DND-41 (cell line): ENCODE measurements around the gene SSMEM1.
"Not testable (repeated sequence)": the region's sequence is repeated elsewhere in the genome, so short reads cannot be mapped to it uniquely, and the experiment has no call there.

Experiments used
- ATAC-seq: fragments of 200-7000 bp; cut with Tn5 transposase; 3 replicates; pipeline ENCODE4 v1.9.1; 2021; ENCODE audit warnings: low read depth; ENCODE audit not compliant: insufficient read depth
- DNase-seq: peaks from one replicate; pipeline ENCODE4 v3.0.0-alpha.2; 2020
- H2AFZ ChIP-seq: 2 replicates; pipeline ENCODE4 v1.6.0; 2012; ENCODE audit warnings: low read depth, low read length
- H3K27ac ChIP-seq: 2 replicates; pipeline ENCODE4 v1.5.1; 2012; ENCODE audit warnings: low read length, inconsistent platforms
- H3K27me3 ChIP-seq: fragments of 200-600 bp; sonication (generic); 2 replicates; pipeline ENCODE4 v1.6.0; 2012; ENCODE audit warnings: low read length, mild to moderate bottlenecking, inconsistent platforms; ENCODE audit not compliant: insufficient read depth, poor library complexity
- H3K36me3 ChIP-seq: 2 replicates; pipeline ENCODE4 v1.5.1; 2012; ENCODE audit warnings: low read length, inconsistent platforms; ENCODE audit not compliant: insufficient read depth
- H3K4me1 ChIP-seq: 2 replicates; pipeline ENCODE4 v1.5.1; 2012; ENCODE audit warnings: mild to moderate bottlenecking, low read length; ENCODE audit not compliant: insufficient read depth
- H3K4me2 ChIP-seq: 2 replicates; pipeline ENCODE4 v1.6.0; 2012; ENCODE audit warnings: mild to moderate bottlenecking, moderate library complexity, low read length, inconsistent platforms; ENCODE audit not compliant: insufficient read depth
- H3K4me3 ChIP-seq, 2 experiments: fragments of 200-600 bp in 1 of 2; shearing (Covaris generic) in 1 of 2; 2 replicates each; pipeline ENCODE4 v1.5.1; 2012 to 2016; ENCODE audit warnings: inconsistent platforms in 2 of 2, low read length in 2 of 2, mild to moderate bottlenecking in 2 of 2, low read depth in 1 of 2, moderate library complexity in 1 of 2
- H3K79me2 ChIP-seq: 2 replicates; pipeline ENCODE4 v1.6.0; 2012; ENCODE audit warnings: low read length, inconsistent platforms; ENCODE audit not compliant: insufficient read depth
- H3K9ac ChIP-seq: 2 replicates; pipeline ENCODE4 v1.6.0; 2012; ENCODE audit warnings: low read depth, mild to moderate bottlenecking, inconsistent platforms, low read length, moderate library complexity
- H3K9me3 ChIP-seq: 2 replicates; pipeline ENCODE4 v1.5.1; 2012; ENCODE audit warnings: low read length, moderate library complexity, mild to moderate bottlenecking, inconsistent platforms; ENCODE audit not compliant: insufficient read depth, severe bottlenecking
- H4K20me1 ChIP-seq: 2 replicates; pipeline ENCODE4 v1.6.0; 2012; ENCODE audit warnings: low read length; ENCODE audit not compliant: insufficient read depth
- EZH2 ChIP-seq: IDR thresholded peaks from 3 replicates; pipeline ENCODE4 v1.6.1; 2012; ENCODE audit warnings: borderline replicate concordance, low read depth, mild to moderate bottlenecking, moderate library complexity, low read length, inconsistent platforms; ENCODE audit not compliant: severe bottlenecking
- TF ChIP-seq, protein P1 (sequence below): IDR thresholded peaks from 2 replicates; pipeline ENCODE4 v1.5.1; 2012; ENCODE audit warnings: borderline replicate concordance, low read length, moderate library complexity, mild to moderate bottlenecking; ENCODE audit not compliant: poor library complexity, severe bottlenecking; ENCODE audit errors: extremely low read depth

The SSMEM1 gene

DNA sequence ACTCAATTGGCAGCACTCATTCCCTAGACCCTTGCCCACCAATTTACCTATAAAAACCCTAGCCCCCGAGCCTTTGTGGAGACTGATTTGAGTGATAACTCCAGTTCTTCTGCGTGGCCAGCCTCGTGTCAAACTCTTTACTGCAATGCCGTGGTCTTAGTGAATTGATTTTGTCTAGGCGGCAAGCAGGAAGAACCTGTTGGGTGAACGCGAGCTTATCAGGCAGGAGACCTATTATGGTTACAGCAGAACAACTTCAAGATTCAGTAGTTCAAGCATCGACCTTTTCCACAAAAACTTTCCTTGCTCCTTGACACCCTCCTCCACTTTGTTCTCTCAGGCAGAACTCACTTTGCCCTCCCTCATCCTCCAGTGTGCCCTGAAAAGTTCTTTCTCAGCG lies 12.2 kb downstream of the SSMEM1 start:
- H3K4me1 ChIP-seq = no peaks in the 10 kb centered on the region
- H2AFZ ChIP-seq = no peak overlapping the region
- no peaks in the 10 kb centered on the region for H3K36me3 ChIP-seq
- ATAC-seq (no peak), DNase-seq (no peak)
- no peaks in the 10 kb centered on the region for H3K27me3 ChIP-seq
- H3K4me2 ChIP-seq = no peak overlapping the region
- no peaks in the 10 kb centered on the region for H3K79me2 ChIP-seq
- TF ChIP-seq EZH2 = no peak
- TF ChIP-seq, protein P1, sequence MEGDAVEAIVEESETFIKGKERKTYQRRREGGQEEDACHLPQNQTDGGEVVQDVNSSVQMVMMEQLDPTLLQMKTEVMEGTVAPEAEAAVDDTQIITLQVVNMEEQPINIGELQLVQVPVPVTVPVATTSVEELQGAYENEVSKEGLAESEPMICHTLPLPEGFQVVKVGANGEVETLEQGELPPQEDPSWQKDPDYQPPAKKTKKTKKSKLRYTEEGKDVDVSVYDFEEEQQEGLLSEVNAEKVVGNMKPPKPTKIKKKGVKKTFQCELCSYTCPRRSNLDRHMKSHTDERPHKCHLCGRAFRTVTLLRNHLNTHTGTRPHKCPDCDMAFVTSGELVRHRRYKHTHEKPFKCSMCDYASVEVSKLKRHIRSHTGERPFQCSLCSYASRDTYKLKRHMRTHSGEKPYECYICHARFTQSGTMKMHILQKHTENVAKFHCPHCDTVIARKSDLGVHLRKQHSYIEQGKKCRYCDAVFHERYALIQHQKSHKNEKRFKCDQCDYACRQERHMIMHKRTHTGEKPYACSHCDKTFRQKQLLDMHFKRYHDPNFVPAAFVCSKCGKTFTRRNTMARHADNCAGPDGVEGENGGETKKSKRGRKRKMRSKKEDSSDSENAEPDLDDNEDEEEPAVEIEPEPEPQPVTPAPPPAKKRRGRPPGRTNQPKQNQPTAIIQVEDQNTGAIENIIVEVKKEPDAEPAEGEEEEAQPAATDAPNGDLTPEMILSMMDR = no peak
- H3K9ac ChIP-seq = no peak overlapping the region
- no peak overlapping the region for H3K4me3 ChIP-seq
- H3K27ac ChIP-seq = no peak overlapping the region
- no peaks in the 10 kb centered on the region for H4K20me1 ChIP-seq
- no peaks in the 10 kb centered on the region for H3K9me3 ChIP-seq

GRCh38 chr7:130221746-130222145 lies 14.1 kb downstream of the SSMEM1 start:
- no peak for TF ChIP-seq EZH2
- TF ChIP-seq, protein P1 = no peak
- no peaks in the 10 kb centered on the region for H3K4me1 ChIP-seq
- ATAC-seq (no peak), DNase-seq (no peak)
- H3K27ac ChIP-seq = no peak overlapping the region
- H3K9me3 ChIP-seq = no peaks in the 10 kb centered on the region
- no peak overlapping the region for H3K4me3 ChIP-seq
- no peaks in the 10 kb centered on the region for H3K27me3 ChIP-seq
- H3K9ac ChIP-seq = no peak overlapping the region
- H3K36me3 ChIP-seq = no peaks in the 10 kb centered on the region
- no peak overlapping the region for H3K4me2 ChIP-seq
- H3K79me2 ChIP-seq = no peaks in the 10 kb centered on the region
- H4K20me1 ChIP-seq = no peaks in the 10 kb centered on the region
- no peak overlapping the region for H2AFZ ChIP-seq

DNA sequence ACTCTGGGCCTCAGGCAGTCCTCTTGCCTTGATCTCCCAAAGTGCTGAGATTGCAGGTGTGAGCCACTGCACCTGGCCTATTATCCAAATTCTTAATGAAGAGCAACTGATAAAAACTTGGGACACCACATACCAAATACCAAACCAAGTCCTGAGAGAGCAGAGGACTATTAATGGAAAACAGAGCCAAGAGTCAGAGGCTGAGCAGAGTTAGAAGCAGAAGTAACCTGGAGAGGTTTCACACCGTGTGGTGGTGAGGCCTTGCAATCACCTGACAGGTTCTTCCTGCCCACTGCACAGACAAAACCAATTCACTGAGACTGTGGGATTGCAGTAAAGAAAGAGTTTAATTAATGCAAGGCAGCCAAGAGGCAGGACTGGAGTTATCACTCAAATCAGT lies 16.0 kb downstream of the SSMEM1 start:
- Histone ChIP-seq H4K20me1 (no peaks in the 10 kb centered on the region), H3K27me3 (no peaks in the 10 kb centered on the region), H2AFZ (0 out of 2 replicates have a peak overlapping the region, but pooled peaks have one; percentile 16), H3K9ac (no peak overlapping the region), H3K9me3 (no peaks in the 10 kb centered on the region), H3K27ac (no peak overlapping the region), H3K4me2 (no peak overlapping the region), H3K36me3 (no peaks in the 10 kb centered on the region), H3K79me2 (no peaks in the 10 kb centered on the region), H3K4me1 (no peaks in the 10 kb centered on the region), H3K4me3 (no peak overlapping the region)
- ATAC-seq = no peak
- DNase-seq = no peak
- TF ChIP-seq, protein P1 = no peak
- no peak for TF ChIP-seq EZH2

- TF ChIP-seq EZH2 = no peak
- TF ChIP-seq, protein P1 = no peak
- H3K4me3 ChIP-seq = no peak overlapping the region
- no peak for ATAC-seq
- H3K27ac ChIP-seq = no peak overlapping the region
- no peaks in the 10 kb centered on the region for H3K4me1 ChIP-seq
- DNase-seq = no peak
- no peaks in the 10 kb centered on the region for H3K9me3 ChIP-seq
- no peaks in the 10 kb centered on the region for H4K20me1 ChIP-seq
- no peak overlapping the region for H3K9ac ChIP-seq
- H3K27me3 ChIP-seq = no peaks in the 10 kb centered on the region
- no peak overlapping the region for H3K4me2 ChIP-seq
- no peaks in the 10 kb centered on the region for H3K79me2 ChIP-seq
- no peak overlapping the region for H2AFZ ChIP-seq
- H3K36me3 ChIP-seq = no peaks in the 10 kb centered on the region
These were observed 16.6 kb downstream of the SSMEM1 start for GRCh38 chr7:130224210-130224609.

DNA sequence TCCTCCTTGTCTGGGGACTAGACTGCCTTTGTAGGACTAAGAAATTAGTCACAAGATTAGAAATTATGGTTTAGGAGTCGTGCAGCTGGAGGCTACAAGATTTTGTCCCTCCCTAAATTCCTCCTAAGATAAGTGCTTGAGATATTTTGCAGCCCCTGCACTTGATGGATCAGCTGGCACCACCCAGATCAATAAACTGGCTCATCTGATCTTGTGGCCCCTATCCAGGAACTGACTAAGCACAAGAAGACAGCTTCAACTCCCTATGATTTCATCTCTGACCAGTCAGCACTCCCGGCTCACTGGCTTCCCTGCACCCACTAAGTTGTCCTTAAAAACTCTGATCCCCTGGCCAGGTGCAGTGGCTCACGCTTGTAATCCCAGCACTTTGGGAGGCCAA lies 17.3 kb downstream of the SSMEM1 start:
- DNase-seq, H3K9ac ChIP-seq, H3K9me3 ChIP-seq, ATAC-seq, H3K79me2 ChIP-seq, H3K36me3 ChIP-seq, H3K27ac ChIP-seq, H3K4me2 ChIP-seq, H2AFZ ChIP-seq, H4K20me1 ChIP-seq, H3K4me3 ChIP-seq, H3K27me3 ChIP-seq, H3K4me1 ChIP-seq: not testable (repeated sequence)
